Activated T-cell treated with anti-CD3 and anti-CD28 coated beads for 48 hours (primary cell): ENCODE results near the gene MKLN1.
"Not testable (repeated sequence)": the region's sequence is repeated elsewhere in the genome, so short reads cannot be mapped to it uniquely, and the experiment has no call there.

Experiments used
- DNase-seq: peaks from one replicate; pipeline ENCODE4 v3.0.0-alpha.2; 2020; ENCODE audit warnings: low read depth

MKLN1 gene

DNA sequence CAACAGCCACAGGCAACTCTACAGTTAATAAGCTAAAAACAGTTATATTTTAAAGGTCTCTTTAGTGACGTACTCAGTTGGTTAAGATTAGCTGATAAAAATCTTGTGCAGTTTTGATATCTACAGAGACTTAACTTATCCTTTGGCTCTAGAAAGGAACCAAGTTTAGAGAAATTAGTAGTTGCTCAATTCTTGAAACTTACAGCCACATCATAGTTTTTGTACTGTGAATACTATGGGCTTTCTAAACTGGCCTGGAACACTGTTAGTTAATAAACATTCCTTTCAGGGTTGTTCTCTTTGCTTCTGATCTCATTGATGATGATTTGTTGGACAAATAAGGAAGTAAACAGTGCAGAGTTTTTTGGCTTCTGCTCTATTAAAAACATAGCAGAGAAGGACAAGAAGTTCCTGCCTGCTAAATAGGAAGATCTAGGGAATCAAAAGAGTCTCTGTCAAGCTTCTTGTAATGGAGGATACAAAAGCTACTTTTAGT lies 73.1 kb downstream of the MKLN1 start:
- no peak for DNase-seq

- no peak for DNase-seq
Observed at GRCh38 chr7:131401194-131401593, 73.5 kb downstream of the MKLN1 start.

- DNase-seq: no peak
Observed at GRCh38 chr7:131403322-131403721, 75.6 kb downstream of the MKLN1 start.

GRCh38 chr7:131404226-131404911 lies 76.7 kb downstream of the MKLN1 start:
- no peak for DNase-seq

DNA sequence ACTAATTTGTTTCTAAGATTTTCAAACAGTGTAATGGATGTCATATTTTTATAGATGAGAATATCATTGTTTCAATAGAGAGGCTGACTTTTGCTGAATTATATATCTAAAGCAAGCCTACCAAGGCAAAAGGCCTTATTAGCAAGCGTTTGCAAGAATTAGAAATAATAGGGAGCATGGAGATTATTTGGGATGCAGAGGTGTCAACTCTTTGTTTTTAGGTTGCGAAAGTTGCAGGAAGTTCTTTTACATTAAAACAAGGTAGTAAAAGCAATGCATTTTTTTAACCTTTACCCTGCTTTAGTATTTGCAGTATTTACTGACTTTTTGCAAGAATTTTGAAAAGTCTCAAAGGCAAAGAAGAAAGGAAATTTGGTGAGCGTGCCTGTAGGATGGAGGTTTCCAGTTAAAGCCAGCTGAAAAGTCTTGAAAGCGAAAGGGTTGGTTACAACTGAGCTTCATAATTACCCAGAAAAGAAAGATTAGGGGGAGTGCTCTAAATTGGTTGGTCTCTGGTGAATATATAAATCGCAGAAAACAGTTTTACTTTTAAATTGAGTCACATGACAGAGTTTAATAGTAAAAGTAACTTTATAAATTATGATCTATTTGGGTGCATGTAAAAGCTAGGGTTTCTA lies 81.6 kb downstream of the MKLN1 start:
- no peak for DNase-seq

- DNase-seq: no peak
Observed at GRCh38 chr7:131412031-131412430, 84.4 kb downstream of the MKLN1 start.

- no peak for DNase-seq
Observed at GRCh38 chr7:131413711-131414110, 86.0 kb downstream of the MKLN1 start.

DNA sequence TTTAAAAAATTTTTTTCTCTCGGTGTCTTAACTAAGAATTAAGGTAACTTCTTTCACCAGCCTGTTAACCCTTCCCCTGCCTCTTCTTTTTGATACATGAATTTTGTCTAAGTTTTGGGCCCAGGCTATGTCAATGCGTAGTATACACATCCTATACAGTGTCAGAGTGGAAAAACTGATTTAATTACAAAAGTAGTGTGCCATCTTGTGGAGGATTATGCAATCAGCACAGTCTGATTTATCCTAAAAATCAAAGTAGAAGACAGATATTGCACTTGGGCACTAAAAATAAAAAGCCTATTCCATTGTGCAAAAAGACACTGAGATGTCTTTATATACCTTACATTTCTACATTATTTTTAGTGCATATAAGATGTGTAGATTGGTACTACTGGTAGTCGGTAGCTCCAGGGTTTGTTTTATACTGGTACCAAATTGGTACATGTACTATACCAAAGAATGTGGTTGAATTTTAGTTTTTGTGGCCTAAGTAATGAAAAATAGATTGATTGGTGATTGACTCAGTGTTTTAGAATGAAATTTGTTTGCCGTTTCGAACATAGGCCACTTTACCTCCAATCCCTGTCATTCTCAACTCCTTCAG lies 96.6 kb downstream of the MKLN1 start:
- DNase-seq: no peak

GRCh38 chr7:131425992-131426391 lies 98.3 kb downstream of the MKLN1 start:
- no peak for DNase-seq

GRCh38 chr7:131430826-131431225 lies 103.2 kb downstream of the MKLN1 start:
- not testable (repeated sequence) for DNase-seq

GRCh38 chr7:131431289-131431688 lies 103.6 kb downstream of the MKLN1 start:
- no peak for DNase-seq

GRCh38 chr7:131431756-131432155 lies 104.1 kb downstream of the MKLN1 start:
- no peak for DNase-seq

- no peak for DNase-seq
Observed at GRCh38 chr7:131436384-131436783, 108.7 kb downstream of the MKLN1 start.

DNA sequence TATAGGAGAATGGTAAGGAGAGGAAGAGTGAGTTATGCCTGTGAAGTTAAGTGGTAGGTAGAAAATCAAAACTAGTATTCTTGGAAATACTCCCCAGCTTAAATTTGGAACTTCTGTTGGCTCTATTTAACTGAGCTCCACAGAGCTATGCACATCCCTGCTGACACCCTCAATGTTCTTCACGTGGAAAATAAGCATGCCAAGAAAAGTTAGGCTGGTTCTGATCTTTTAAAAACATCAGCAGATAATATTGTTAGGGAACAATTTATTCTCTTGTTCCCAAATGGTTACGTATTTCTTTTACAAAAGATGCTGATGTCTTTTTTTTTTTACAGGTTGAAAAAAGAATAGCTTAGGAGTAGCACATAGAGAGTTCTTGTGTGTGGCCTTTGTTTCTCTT lies 111.3 kb downstream of the MKLN1 start:
- no peak for DNase-seq

- no peak for DNase-seq
Observed at GRCh38 chr7:131443496-131443895, 115.8 kb downstream of the MKLN1 start.

DNA sequence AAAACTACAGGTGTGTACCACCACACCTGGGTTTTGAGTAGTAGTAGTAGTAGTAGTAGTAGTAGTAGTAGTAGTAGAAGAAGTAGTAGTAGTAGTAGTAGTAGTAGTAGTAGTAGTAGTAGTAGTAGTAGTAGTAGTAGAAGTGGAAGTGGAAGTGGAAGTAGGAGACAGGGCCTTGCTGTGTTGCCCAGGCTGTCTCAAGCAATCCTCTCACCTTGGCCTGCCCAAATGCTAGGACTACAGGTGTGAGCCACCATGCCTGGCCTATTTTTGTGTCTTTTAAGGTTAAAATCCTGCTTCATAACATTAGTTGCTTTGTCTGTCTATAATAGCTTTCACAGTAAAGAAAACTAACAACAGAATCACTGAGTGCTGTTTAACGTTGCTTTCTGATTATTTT lies 117.0 kb downstream of the MKLN1 start:
- DNase-seq: no peak

DNA sequence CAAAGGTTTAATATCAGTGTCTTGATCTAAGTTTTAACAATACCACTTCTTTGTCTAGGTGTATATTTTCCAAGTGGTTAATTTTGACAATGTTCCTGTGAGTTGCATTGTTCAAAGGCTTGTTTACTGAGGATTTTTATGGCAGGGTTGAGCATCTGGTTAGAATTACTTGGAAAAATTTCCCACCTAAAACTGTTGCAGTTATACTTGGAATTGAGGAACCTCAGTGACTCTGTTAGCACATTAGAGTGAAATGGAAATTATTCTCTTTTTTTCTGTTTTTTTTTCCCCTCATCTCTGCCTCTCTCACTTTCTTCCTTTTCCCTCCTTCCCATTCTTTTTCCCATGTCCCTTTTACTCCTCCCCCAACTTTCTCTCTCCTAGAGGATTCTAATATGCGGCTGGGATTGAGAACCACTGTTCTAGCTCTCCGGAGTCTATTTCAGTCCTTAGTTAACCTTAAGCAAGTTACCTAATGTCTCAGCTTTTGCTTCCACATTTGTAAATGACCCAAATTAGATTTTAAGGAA lies 121.8 kb downstream of the MKLN1 start:
- no peak for DNase-seq

DNA sequence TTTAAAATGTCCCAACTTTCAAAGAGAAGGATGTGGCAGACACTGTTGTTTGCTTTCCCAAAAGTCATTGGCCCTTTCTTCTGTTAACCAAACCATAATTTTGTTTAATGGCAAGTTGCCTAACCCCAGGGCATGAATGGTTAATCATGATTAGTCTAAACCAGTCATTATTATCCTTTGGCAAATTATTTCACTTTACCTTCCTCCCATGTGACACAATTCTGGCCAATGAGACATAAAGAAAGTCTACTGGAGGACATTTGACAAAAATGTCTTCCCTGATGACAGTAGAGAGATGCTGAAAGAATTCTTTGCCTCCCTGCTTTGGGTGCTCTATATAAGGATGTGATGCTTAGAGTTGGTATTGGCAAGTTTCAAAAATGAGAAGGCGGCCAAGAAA lies 126.8 kb downstream of the MKLN1 start:
- no peak for DNase-seq

GRCh38 chr7:131455001-131455400 lies 127.3 kb downstream of the MKLN1 start:
- no peak for DNase-seq

DNA sequence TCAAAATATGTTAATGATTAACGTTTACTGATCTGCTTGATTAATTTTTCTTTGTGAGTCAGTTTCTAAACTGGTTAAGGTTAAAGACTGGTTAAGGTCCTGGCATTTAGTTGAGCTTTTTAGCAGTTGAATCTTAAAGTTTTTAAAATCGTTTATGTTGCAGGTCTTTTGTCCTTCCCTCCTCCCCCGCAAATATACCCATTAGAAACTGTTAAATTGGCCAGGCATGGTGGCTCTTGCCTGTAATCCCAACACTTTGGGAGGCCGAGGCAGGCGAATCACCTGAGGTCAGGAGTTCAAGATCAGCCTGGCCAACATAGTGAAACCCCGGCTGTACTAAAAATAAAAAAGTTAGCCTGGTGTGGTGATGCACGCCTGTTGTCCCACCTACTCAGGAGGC lies 127.9 kb downstream of the MKLN1 start:
- no peak for DNase-seq

DNA sequence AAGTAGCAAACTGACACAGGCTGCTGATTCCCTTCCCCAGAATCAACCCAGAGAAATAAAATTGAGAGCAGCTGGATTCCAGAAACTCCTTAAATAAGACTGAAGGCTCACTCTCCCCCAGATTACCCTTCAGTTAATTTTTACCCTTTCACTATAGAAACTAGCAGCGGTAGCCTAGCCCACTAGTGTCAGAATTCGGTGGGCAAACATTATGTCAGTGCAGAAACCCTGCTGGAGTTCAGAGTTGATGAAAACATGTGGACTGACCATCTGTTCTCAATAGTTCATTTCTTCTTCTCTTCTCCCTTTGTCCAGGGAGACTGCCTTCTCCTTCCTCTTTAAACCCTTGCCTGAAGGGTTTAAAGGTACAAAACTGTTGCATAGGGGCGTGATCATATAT lies 128.7 kb downstream of the MKLN1 start:
- no peak for DNase-seq

DNA sequence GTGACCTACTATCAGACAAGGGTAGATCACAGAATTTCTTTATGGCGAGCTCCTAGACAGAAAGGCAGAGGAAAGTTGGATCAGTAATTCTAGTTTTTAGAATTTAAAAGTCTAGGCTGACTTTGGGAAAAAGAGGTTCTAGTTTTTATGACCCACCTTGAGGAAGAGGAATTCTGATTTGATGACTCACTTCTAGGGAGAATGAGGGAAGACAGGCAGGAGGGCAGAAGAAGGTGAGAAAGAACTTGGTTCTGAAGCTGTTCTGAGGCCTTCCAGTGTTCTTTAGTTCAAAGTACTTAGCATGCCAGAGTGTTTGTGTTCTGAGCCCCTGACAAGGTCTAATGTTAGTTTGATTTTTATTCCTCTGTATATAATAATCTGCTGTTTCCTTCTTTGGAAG lies 131.6 kb downstream of the MKLN1 start:
- DNase-seq: no peak

GRCh38 chr7:131462059-131462458 lies 134.4 kb downstream of the MKLN1 start:
- DNase-seq: no peak
